Uterine smooth muscle cell (primary cell): ENCODE measurements around the gene TMEM250. TPM values are rescaled to one million over a fixed set of nuclear protein-coding genes. Genes with fewer than 3 reads are reported as not detected.

Experiments
- total RNA-seq: library from RNA; depleted of rRNA; stranded (reverse); fragments of >200 nt; gene quantifications from 2 replicates; pipeline ENCODE4 v1.2.3, GENCODE V29; 2014

The TMEM250 gene, protein sequence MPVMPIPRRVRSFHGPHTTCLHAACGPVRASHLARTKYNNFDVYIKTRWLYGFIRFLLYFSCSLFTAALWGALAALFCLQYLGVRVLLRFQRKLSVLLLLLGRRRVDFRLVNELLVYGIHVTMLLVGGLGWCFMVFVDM
- total RNA-seq, result 49.4 and 59.1 TPM in 2 replicates

DNA sequence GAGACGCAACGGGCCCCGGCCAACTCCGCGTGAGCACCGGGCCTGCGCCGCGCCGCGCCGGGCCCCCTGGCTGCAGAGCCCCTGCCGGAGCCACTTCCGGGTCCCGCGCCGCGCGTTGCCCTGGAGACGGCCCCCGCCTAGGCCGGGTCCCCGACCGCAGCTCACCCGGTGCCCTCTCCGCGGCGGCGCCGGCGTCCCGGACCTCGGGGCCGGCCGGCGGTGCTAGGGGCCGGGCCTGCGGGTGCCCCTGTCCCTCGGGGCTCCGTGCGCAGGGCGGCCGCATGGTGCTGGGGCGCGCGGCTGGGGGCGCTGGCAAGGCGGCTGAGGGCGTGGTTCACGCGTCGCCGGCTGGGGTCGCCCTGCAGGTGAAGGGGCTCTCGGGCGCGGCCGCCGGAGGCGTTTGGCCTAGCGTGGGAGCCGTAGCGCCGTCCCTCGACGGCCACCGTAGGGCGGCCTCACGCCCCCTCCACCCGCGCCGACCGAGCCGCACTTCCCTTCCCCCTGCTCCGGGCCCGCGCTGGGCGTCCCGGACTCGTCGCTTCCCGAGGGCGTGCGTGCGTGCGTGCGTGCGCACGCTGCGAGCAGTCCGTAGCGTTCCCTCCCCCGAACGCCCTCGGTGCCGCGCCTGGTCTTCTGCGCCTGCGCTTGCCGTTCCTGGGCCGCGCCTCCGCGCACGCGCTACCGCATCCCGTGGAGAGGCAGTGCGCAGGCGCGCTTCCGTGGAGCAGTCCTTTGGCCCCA, at the start of gene TMEM250:
Gene TMEM250 (minus strand): TSS at position 556 of the 741 bp plus-strand sequence. CDS start 1,975 bp downstream, outside the sequence.

DNA sequence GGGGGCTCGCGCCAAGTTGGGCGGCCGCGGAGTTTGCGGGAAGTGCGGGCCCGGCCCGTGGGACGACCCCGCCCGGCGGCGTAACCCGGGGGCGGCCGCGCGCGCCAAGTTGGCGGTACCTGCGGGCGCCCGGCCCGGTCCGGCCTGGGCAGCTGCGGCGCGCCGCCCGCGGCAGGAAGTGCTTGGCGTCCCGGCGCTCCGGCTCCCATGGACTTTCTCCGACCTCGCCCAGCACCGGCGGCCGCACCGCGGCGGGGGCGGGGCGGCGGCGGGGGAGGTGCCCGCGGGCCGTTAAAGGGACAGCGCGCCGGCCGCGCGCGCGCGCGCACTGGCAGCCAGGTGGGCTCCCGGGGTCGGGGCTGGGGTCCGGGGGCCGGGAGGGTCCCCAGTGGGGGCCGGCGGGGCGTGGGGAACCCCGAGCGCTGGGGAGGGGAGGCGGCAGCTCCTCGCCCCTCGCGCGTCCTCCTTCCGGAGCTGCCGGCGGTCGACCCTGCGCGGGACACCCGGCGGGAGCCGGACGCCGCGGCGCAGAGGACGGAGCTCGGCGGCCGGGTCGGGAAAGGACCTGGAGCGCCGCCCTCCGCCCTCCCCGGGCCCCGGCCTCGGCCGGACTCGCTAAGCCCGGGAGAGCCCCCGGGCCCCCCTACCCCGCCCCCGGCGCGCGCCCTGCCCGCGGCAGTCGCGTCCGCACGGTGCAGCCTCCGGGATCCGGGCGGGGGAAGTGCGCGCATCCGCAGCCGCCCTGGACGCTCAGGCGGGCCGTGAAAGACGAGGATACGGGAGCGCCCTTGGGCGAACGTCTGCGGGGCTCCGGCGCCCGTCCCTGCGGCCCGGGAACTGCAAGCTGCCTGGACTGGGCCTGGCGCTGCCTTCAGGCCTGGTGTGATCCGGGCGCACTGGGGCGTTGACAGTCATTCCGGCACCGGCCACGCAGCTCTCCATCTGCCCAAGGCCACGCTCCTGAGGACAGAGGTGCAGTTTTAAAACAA, 23.3 kb downstream of the TMEM250 start, which contains the start of gene NACC2:
Gene NACC2 (minus strand): TSS at position 220 of the 989 bp plus-strand sequence. CDS start 44,768 bp downstream, outside the sequence.

Other genes with a start within 250 kb of the TMEM250 start
- 22.5 and 23.1 TPM in 2 replicates for gene CAMSAP1, start 211.3 kb downstream of the TMEM250 start, total RNA-seq
- 31.5 TPM in 2 replicates for gene UBAC1, start 157.5 kb downstream of the TMEM250 start, total RNA-seq
- 19.3 and 23.0 TPM in 2 replicates for gene NACC2, start 23.6 kb downstream of the TMEM250 start, total RNA-seq
- gene LHX3, start 86.3 kb upstream of the TMEM250 start, total RNA-seq, result under 0.01 TPM in 1 of 2 replicates, not detected in the other
- gene QSOX2, start 126.9 kb upstream of the TMEM250 start, total RNA-seq, result 17.7 and 19.0 TPM in 2 replicates
- gene CCDC187, start 185.2 kb upstream of the TMEM250 start, total RNA-seq, result under 0.01 TPM in 1 of 2 replicates, not detected in the other
- 66.4 and 97.5 TPM in 2 replicates for gene GPSM1, start 208.7 kb upstream of the TMEM250 start, total RNA-seq
- gene DNLZ, start 244.9 kb upstream of the TMEM250 start, total RNA-seq, result 17.4 and 19.1 TPM in 2 replicates